Measurements from ENCODE around the gene IDUA. TPM values are rescaled to one million over a fixed set of nuclear protein-coding genes. Genes with fewer than 3 reads are reported as not detected.

The IDUA gene
- total RNA-seq, 5 donors from 2014 or later (not counting 1 experiment from before 2014, with no cell fraction given): 60.4 to 96.5 (median 78.7) TPM

DNA sequence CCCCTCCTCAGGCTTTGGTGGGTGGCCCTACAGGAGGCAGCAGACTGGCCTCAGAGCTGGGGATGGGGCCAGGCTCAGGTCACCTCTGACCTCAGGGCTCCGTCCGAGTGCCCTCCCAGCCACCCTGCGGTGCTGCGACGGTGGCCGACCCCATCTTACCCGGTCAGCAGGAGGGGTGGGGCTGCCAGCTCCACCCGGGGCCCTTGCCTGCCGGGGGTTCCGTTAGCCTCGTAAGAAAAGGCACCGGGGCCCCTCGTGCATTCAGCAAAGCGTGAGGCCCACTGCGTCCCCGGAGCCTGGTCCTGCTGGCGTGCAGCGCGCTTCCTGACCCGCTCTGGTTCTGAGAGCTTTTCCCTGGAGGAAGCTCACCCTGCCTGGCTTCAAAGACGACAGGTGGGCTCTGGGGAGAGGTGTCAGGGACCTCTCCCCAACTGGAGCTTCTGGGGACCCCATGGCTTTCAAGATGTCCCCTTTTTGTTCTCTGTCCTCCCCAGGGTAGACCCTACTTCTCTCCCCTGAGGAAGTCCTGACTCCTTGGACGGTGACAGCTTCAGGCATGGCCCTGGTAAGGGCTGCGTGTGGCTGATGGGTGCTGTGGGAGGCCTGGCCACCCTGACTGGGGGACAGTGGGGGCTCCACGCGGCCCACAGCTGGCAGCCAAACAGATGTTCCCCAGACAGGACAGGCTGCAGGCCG is 40.5 kb downstream of the IDUA start:
- peaks cover 0 to 7% of the 10 kb centered on the region in 2 experiments for H3K4me1 ChIP-seq (ENCODE audit: control insufficient read depth in 1 of 2, extremely low read depth in 1 of 2, insufficient read depth in 2 of 2, low read length in 2 of 2)
- peaks cover 0 to 32% of the 10 kb centered on the region in 2 experiments for H3K27me3 ChIP-seq (replicated peaks in 1 of 2; ENCODE audit: control insufficient read depth in 2 of 2, extremely low read depth in 1 of 2, insufficient read depth in 2 of 2, low read length in 1 of 2)
- no peak overlapping the region for H3K27ac Mint-ChIP-seq
- H3K4me3 ChIP-seq (ENCODE audit: control insufficient read depth in 1 of 2, extremely low read depth in 1 of 2, low read length in 1 of 2): no peak overlapping the region
- no peaks in the 10 kb centered on the region for H3K9me3 Mint-ChIP-seq
- 91% methylated on average over 21 of the region's 26 CpGs for WGBS (ENCODE audit: insufficient coverage)
- H3K4me3 Mint-ChIP-seq: no peak overlapping the region
- ATAC-seq (replicated peaks in 1 of 4) (no peak), DNase-seq (no peak)
- no peaks in the 10 kb centered on the region for H3K9me3 ChIP-seq
- peaks cover 4 to 12% (median 10%) of the 10 kb centered on the region in 3 donors for H3K4me1 Mint-ChIP-seq
- no peaks in the 10 kb centered on the region for H3K27me3 Mint-ChIP-seq
- H3K36me3 ChIP-seq (ENCODE audit: control insufficient read depth in 2 of 2, extremely low read depth in 1 of 2, insufficient read depth in 1 of 2, low read length in 1 of 2): peaks cover 0 to 6% of the 10 kb centered on the region in 2 donors
- CTCF ChIA-PET: no interaction called here
- H3K27ac ChIP-seq (ENCODE audit: low read length): no peak overlapping the region
- peaks cover 5% of the 10 kb centered on the region for H3K36me3 Mint-ChIP-seq
- POLR2A ChIA-PET: no interaction called here

DNA sequence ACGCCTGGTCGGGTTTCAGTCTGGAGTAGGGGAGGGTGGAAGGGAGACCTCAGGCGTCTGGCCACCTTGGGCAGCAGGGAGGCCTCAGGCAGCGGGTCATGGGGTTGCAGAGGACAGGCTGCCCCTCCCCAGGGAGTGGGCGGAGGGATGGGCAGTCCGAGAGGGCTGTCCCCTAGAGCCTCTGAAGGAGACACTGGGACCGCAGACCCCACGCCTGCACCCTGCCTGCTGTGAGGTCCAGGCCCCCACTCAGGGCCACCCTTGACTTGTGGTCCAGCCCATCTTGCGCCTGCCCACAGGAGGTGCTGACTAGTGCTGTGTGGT is 41.0 kb downstream of the IDUA start:
- peaks cover 5% of the 10 kb centered on the region for H3K36me3 Mint-ChIP-seq

DNA sequence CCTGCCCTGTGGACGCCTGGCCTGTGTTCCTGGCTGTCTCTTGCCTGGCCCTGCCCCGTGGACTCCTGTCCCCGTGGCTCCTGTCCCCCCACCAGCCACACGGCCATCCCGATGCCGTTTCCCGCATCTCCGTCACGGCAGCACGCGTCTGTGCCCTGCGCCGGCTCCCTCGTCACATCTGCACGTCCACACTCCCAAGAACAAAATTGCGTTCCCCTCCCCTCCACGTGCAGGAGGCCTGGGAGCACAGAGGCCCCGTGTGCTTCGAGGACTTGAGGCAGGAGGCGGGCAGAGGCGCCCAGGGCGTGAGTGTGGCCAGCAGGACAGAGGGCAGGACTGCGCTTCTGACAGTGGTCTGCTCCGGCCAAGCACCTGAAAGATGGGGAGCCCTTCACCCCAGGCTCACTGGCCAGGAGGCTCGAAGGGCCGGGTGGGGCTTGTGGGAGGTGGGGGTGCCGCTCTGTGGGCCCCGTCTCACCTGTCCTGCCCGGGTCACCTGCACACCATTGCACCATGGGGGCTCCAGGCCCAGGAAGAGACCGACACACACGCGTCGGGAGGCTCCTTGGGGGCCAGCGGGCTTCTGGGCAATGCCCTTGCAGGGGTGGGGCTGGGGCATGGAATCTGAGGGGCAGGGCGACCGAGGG is 41.9 kb downstream of the IDUA start:
- H3K4me3 ChIP-seq (ENCODE audit: control insufficient read depth in 1 of 2, extremely low read depth in 1 of 2, low read length in 1 of 2): no peak overlapping the region
- H3K4me1 ChIP-seq (ENCODE audit: control insufficient read depth in 1 of 2, extremely low read depth in 1 of 2, insufficient read depth in 2 of 2, low read length in 2 of 2): peaks cover 0 to 7% of the 10 kb centered on the region in 2 experiments
- H3K4me3 Mint-ChIP-seq: no peak overlapping the region
- H3K36me3 Mint-ChIP-seq: peaks cover 5% of the 10 kb centered on the region
- no peak for ATAC-seq (replicated peaks in 1 of 4)
- no peaks in the 10 kb centered on the region for H3K9me3 Mint-ChIP-seq
- H3K27me3 Mint-ChIP-seq: peaks cover 0 to 2% of the 10 kb centered on the region in 2 donors
- CTCF ChIA-PET: no interaction called here
- H3K4me1 Mint-ChIP-seq: peaks cover 4 to 12% (median 10%) of the 10 kb centered on the region in 3 donors
- H3K27me3 ChIP-seq (replicated peaks in 1 of 2; ENCODE audit: control insufficient read depth in 2 of 2, extremely low read depth in 1 of 2, insufficient read depth in 2 of 2, low read length in 1 of 2): peaks cover 0 to 45% of the 10 kb centered on the region in 2 experiments
- peaks cover 0 to 6% of the 10 kb centered on the region in 2 donors for H3K36me3 ChIP-seq (ENCODE audit: control insufficient read depth in 2 of 2, extremely low read depth in 1 of 2, insufficient read depth in 1 of 2, low read length in 1 of 2)
- DNase-seq: no peak
- no peaks in the 10 kb centered on the region for H3K9me3 ChIP-seq
- no peak overlapping the region for H3K27ac Mint-ChIP-seq
- POLR2A ChIA-PET: no interaction called here
- WGBS (ENCODE audit: insufficient coverage): 84% methylated on average over 35 of the region's 36 CpGs
- no peak overlapping the region for H3K27ac ChIP-seq (ENCODE audit: low read length)

More for the DNA sequence above, 41.0 kb downstream of the IDUA start:
- peaks cover 4 to 12% (median 10%) of the 10 kb centered on the region in 3 donors for H3K4me1 Mint-ChIP-seq
- ChIA-PET POLR2A (no interaction called here), CTCF (no interaction called here)
- no peak overlapping the region for H3K4me3 ChIP-seq (ENCODE audit: control insufficient read depth in 1 of 2, extremely low read depth in 1 of 2, low read length in 1 of 2)
- no peak overlapping the region for H3K27ac ChIP-seq (ENCODE audit: low read length)
- DNase-seq: no peak
- no peaks in the 10 kb centered on the region for H3K9me3 ChIP-seq
- no peaks in the 10 kb centered on the region for H3K9me3 Mint-ChIP-seq
- peaks cover 0 to 37% of the 10 kb centered on the region in 2 experiments for H3K27me3 ChIP-seq (replicated peaks in 1 of 2; ENCODE audit: control insufficient read depth in 2 of 2, extremely low read depth in 1 of 2, insufficient read depth in 2 of 2, low read length in 1 of 2)
- peaks cover 0 to 7% of the 10 kb centered on the region in 2 experiments for H3K4me1 ChIP-seq (ENCODE audit: control insufficient read depth in 1 of 2, extremely low read depth in 1 of 2, insufficient read depth in 2 of 2, low read length in 2 of 2)
- H3K36me3 ChIP-seq (ENCODE audit: control insufficient read depth in 2 of 2, extremely low read depth in 1 of 2, insufficient read depth in 1 of 2, low read length in 1 of 2): peaks cover 0 to 6% of the 10 kb centered on the region in 2 donors
- 74% methylated on average over 9 of the region's 9 CpGs for WGBS (ENCODE audit: insufficient coverage)
- H3K27me3 Mint-ChIP-seq: peaks cover 0 to 2% of the 10 kb centered on the region in 2 donors
- ATAC-seq (replicated peaks in 1 of 4): no peak
- no peak overlapping the region for H3K4me3 Mint-ChIP-seq
- no peak overlapping the region for H3K27ac Mint-ChIP-seq

DNA sequence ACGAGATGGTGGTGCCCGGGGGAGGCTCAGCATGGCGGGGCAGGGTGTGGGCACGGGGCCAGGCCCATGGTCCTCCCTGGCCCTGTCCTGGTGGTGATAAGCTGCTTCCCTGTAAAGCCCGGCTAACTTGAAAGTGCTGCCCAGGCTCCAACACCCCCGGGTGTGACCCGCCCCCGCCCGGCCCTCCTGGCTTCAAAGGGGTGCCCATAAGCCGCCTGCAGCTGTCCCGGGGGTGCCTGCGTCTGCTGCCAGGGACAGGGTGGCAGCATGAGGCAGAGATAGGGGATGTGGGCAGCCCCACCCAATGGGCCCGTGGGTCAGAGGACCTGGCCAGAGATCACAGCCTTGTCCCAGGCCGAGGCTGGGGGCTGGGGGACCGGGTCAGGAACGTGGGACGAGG is 42.7 kb downstream of the IDUA start:
- WGBS (ENCODE audit: insufficient coverage): 68% methylated on average over 14 of the region's 17 CpGs
- no peak overlapping the region for H3K4me3 ChIP-seq (ENCODE audit: control insufficient read depth in 1 of 2, extremely low read depth in 1 of 2, low read length in 1 of 2)
- ATAC-seq (replicated peaks in 1 of 4): no peak
- Mint-ChIP-seq H3K9me3 (no peaks in the 10 kb centered on the region), H3K27ac (no peak overlapping the region), H3K4me3 (no peak overlapping the region), H3K27me3 (peaks cover 0 to 5% of the 10 kb centered on the region in 2 donors), H3K36me3 (peaks cover 5% of the 10 kb centered on the region), H3K4me1 (peaks cover 4 to 12% (median 10%) of the 10 kb centered on the region in 3 donors)
- no peak overlapping the region for H3K27ac ChIP-seq (ENCODE audit: low read length)
- no peaks in the 10 kb centered on the region for H3K9me3 ChIP-seq
- DNase-seq: no peak
- POLR2A ChIA-PET: no interaction called here
- peaks cover 0 to 52% of the 10 kb centered on the region in 2 experiments for H3K27me3 ChIP-seq (replicated peaks in 1 of 2; ENCODE audit: control insufficient read depth in 2 of 2, extremely low read depth in 1 of 2, insufficient read depth in 2 of 2, low read length in 1 of 2)
- H3K4me1 ChIP-seq (ENCODE audit: control insufficient read depth in 1 of 2, extremely low read depth in 1 of 2, insufficient read depth in 2 of 2, low read length in 2 of 2): peaks cover 0 to 7% of the 10 kb centered on the region in 2 experiments
- CTCF ChIA-PET: no interaction called here
- H3K36me3 ChIP-seq (ENCODE audit: control insufficient read depth in 2 of 2, extremely low read depth in 1 of 2, insufficient read depth in 1 of 2, low read length in 1 of 2): peaks cover 0 to 6% of the 10 kb centered on the region in 2 donors

DNA sequence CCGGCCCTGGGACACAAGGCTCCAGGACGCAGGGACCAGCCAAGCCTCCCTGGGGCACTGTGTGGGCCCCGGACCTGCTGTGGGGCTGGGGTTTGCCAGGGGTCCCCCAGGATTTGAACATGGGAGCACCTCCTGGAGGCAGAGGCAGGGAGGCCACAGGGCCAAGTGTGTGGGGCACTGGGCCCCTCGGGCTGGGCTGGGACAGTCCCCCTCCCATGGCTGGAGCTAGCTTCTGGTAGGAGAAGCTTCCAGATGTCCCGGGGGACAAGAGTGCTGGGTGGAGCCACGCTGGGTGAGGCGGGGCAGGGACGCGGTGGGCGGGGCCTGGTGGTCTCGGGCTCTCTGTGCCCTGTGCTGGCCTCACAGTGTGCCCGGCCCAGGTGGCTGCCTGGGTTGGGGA is 43.2 kb downstream of the IDUA start:
- peaks cover 4 to 12% (median 10%) of the 10 kb centered on the region in 3 donors for H3K4me1 Mint-ChIP-seq
- no peak overlapping the region for H3K27ac Mint-ChIP-seq
- POLR2A ChIA-PET: no interaction called here
- H3K27me3 Mint-ChIP-seq: peaks cover 0 to 5% of the 10 kb centered on the region in 2 donors
- CTCF ChIA-PET: no interaction called here
- Histone ChIP-seq H3K4me1 (ENCODE audit: control insufficient read depth in 1 of 2, extremely low read depth in 1 of 2, insufficient read depth in 2 of 2, low read length in 2 of 2) (peaks cover 0 to 7% of the 10 kb centered on the region in 2 experiments), H3K27me3 (replicated peaks in 1 of 2; ENCODE audit: control insufficient read depth in 2 of 2, extremely low read depth in 1 of 2, insufficient read depth in 2 of 2, low read length in 1 of 2) (peaks cover 0 to 55% of the 10 kb centered on the region in 2 experiments), H3K9me3 (no peaks in the 10 kb centered on the region), H3K36me3 (ENCODE audit: control insufficient read depth in 2 of 2, extremely low read depth in 1 of 2, insufficient read depth in 1 of 2, low read length in 1 of 2) (peaks cover 0 to 5% of the 10 kb centered on the region in 2 donors), H3K27ac (ENCODE audit: low read length) (no peak overlapping the region), H3K4me3 (ENCODE audit: control insufficient read depth in 1 of 2, extremely low read depth in 1 of 2, low read length in 1 of 2) (no peak overlapping the region)
- 57% methylated on average over 12 of the region's 12 CpGs for whole genome bisulfite sequencing (ENCODE audit: insufficient coverage)
- no peak for DNase-seq
- no peak overlapping the region for H3K4me3 Mint-ChIP-seq
- H3K36me3 Mint-ChIP-seq: peaks cover 5% of the 10 kb centered on the region
- ATAC-seq (replicated peaks in 1 of 4): no peak
- H3K9me3 Mint-ChIP-seq: no peaks in the 10 kb centered on the region

DNA sequence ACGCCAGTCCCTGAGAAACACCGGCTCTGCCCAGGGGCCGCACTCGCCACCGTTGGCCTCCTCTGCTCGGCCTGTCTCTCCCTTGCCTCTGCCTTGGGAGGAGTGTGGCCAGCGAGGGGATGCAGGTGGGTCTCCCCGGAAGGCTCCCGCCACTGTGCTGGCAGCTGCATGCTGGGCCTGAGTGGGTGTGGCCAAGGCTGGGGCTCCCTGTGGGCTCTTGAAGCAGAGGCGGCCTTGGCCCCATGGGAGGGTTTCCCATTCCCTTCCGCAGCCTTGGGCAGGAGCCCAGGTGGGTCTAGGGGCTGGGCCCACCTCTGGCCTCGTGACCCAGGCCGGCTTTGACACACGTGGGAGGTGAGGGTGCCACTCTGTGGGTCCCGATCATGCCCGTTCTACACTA is 43.7 kb downstream of the IDUA start:
- H3K36me3 ChIP-seq (ENCODE audit: control insufficient read depth in 2 of 2, extremely low read depth in 1 of 2, insufficient read depth in 1 of 2, low read length in 1 of 2): no peaks in the 10 kb centered on the region
- Mint-ChIP-seq H3K27ac (no peak overlapping the region), H3K9me3 (no peaks in the 10 kb centered on the region), H3K36me3 (no peaks in the 10 kb centered on the region), H3K4me1 (peaks cover 4 to 8% (median 8%) of the 10 kb centered on the region in 3 donors), H3K4me3 (no peak overlapping the region), H3K27me3 (peaks cover 0 to 5% of the 10 kb centered on the region in 2 donors)
- no peak overlapping the region for H3K4me3 ChIP-seq (ENCODE audit: control insufficient read depth in 1 of 2, extremely low read depth in 1 of 2, low read length in 1 of 2)
- peaks cover 0 to 7% of the 10 kb centered on the region in 2 experiments for H3K4me1 ChIP-seq (ENCODE audit: control insufficient read depth in 1 of 2, extremely low read depth in 1 of 2, insufficient read depth in 2 of 2, low read length in 2 of 2)
- ChIA-PET POLR2A (no interaction called here), CTCF (no interaction called here)
- H3K27me3 ChIP-seq (replicated peaks in 1 of 2; ENCODE audit: control insufficient read depth in 2 of 2, extremely low read depth in 1 of 2, insufficient read depth in 2 of 2, low read length in 1 of 2): peaks cover 0 to 56% of the 10 kb centered on the region in 2 experiments
- no peaks in the 10 kb centered on the region for H3K9me3 ChIP-seq
- WGBS (ENCODE audit: insufficient coverage): 71% methylated on average over 12 of the region's 16 CpGs
- no peak overlapping the region for H3K27ac ChIP-seq (ENCODE audit: low read length)
- DNase-seq (no peak), ATAC-seq (replicated peaks in 1 of 4) (no peak)

Data from T-cell (primary cell).